CD14-positive monocyte (primary cell): ENCODE measurements around the gene RNF167. TPM values are rescaled to one million over a fixed set of nuclear protein-coding genes. Genes with fewer than 3 reads are reported as not detected.

Experiments
- DNase-seq, 3 donors: peaks; one replicate each; pipeline ENCODE4 v3.0.0-alpha.2; 2011 to 2022
- H2AFZ ChIP-seq: 2 replicates; pipeline ENCODE4 v1.6.0; 2012; ENCODE audit warnings: mild to moderate bottlenecking, low read depth, low read length, inconsistent platforms; ENCODE audit not compliant: insufficient read depth, poor library complexity, severe bottlenecking
- H3K27ac ChIP-seq, 2 donors: 1 replicate in 1 of 2; 2 replicates in 1 of 2; pipeline ENCODE4 v1.5.1; 2012 to 2013; ENCODE audit warnings: low read length in 2 of 2, control low read depth in 1 of 2, inconsistent platforms in 1 of 2, low read depth in 1 of 2, mild to moderate bottlenecking in 1 of 2
- H3K27me3 ChIP-seq, 2 donors: one replicate each; pipeline versions ENCODE4 v1.6.0 to v1.6.1; 2011 to 2013; ENCODE audit warnings: low read length in 2 of 2; ENCODE audit not compliant: control insufficient read depth in 2 of 2, insufficient read depth in 2 of 2
- H3K36me3 ChIP-seq, 2 donors: replicated peaks in 1 of 2; 1 replicate in 1 of 2; 2 replicates in 1 of 2; pipeline versions ENCODE4 v1.5.1 to v1.6.1; 2012 to 2013; ENCODE audit warnings: low read length in 2 of 2, control low read depth in 1 of 2, inconsistent platforms in 1 of 2, mild to moderate bottlenecking in 1 of 2; ENCODE audit not compliant: insufficient read depth in 2 of 2, control insufficient read depth in 1 of 2
- H3K4me1 ChIP-seq, 2 donors: 1 replicate in 1 of 2; 2 replicates in 1 of 2; pipeline versions ENCODE4 v1.5.1 to v1.6.1; 2012 to 2013; ENCODE audit warnings: low read length in 2 of 2, control low read depth in 1 of 2, inconsistent platforms in 1 of 2, mild to moderate bottlenecking in 1 of 2, moderate library complexity in 1 of 2; ENCODE audit not compliant: insufficient read depth in 2 of 2, control insufficient read depth in 1 of 2
- H3K4me2 ChIP-seq: replicated peaks from 2 replicates; pipeline ENCODE3; 2012; ENCODE audit warnings: low read length, moderate library complexity, mild to moderate bottlenecking; ENCODE audit not compliant: poor library complexity, severe bottlenecking; ENCODE audit errors: extremely low read depth
- H3K4me3 ChIP-seq, 3 experiments: fragments of 200-600 bp in 1 of 3; sonication (generic) in 1 of 3; replicated peaks in 1 of 3; 1 replicate in 2 of 3; 2 replicates in 1 of 3; pipeline ENCODE4 v1.5.1; 2011 to 2013; ENCODE audit warnings: low read length in 3 of 3, mild to moderate bottlenecking in 3 of 3, control low read depth in 2 of 3, low read depth in 2 of 3, inconsistent platforms in 1 of 3, moderate library complexity in 1 of 3
- H3K79me2 ChIP-seq: 2 replicates; pipeline ENCODE4 v1.6.0; 2012; ENCODE audit warnings: mild to moderate bottlenecking, control low read depth, inconsistent platforms, low read length, moderate library complexity; ENCODE audit not compliant: insufficient read depth
- H3K9ac ChIP-seq: 2 replicates; pipeline ENCODE4 v1.6.0; 2017; ENCODE audit warnings: low read length, mild to moderate bottlenecking; ENCODE audit not compliant: insufficient read depth, poor library complexity, severe bottlenecking
- H3K9me3 ChIP-seq, 2 donors: replicated peaks in 1 of 2; 1 replicate in 1 of 2; 2 replicates in 1 of 2; pipeline versions ENCODE4 v1.5.1 to v1.6.1; 2012 to 2013; ENCODE audit warnings: low read length in 2 of 2, control low read depth in 1 of 2; ENCODE audit not compliant: control insufficient read depth in 1 of 2, insufficient read depth in 1 of 2
- H4K20me1 ChIP-seq: 2 replicates; pipeline ENCODE4 v1.6.0; 2012; ENCODE audit warnings: mild to moderate bottlenecking, low read length, control low read depth, moderate library complexity; ENCODE audit not compliant: insufficient read depth
- H3K27ac Mint-ChIP-seq, 7 donors: one replicate each; pipeline ENCODE4 v1.8.0; 2020; ENCODE audit warnings: mild to moderate bottlenecking in 7 of 7, mixed read lengths in 7 of 7, moderate library complexity in 6 of 7, inconsistent platforms in 2 of 7
- H3K27me3 Mint-ChIP-seq, 3 donors: one replicate each; pipeline ENCODE4 v1.8.0; 2021 to 2022; ENCODE audit warnings: low read depth in 3 of 3, mild to moderate bottlenecking in 3 of 3, mixed read lengths in 3 of 3, moderate library complexity in 3 of 3, inconsistent platforms in 1 of 3
- H3K36me3 Mint-ChIP-seq, 2 donors: one replicate each; pipeline ENCODE4 v1.8.0; 2020; ENCODE audit warnings: mixed read lengths in 2 of 2, inconsistent platforms in 1 of 2, mild to moderate bottlenecking in 1 of 2
- H3K4me1 Mint-ChIP-seq: one replicate; pipeline ENCODE4 v1.8.0; 2020; ENCODE audit warnings: mild to moderate bottlenecking, mixed read lengths
- H3K4me3 Mint-ChIP-seq, 2 donors: one replicate each; pipeline ENCODE4 v1.8.0; 2020; ENCODE audit warnings: mild to moderate bottlenecking in 2 of 2, mixed read lengths in 2 of 2, moderate library complexity in 1 of 2
- H3K9me3 Mint-ChIP-seq, 7 donors: one replicate each; pipeline ENCODE4 v1.8.0; 2020 to 2022; ENCODE audit warnings: mixed read lengths in 7 of 7, mild to moderate bottlenecking in 6 of 7, moderate library complexity in 6 of 7, inconsistent platforms in 2 of 7
- WGBS: methylation state at CpG from one replicate; pipeline ENCODE4 v1.1.5; 2013; ENCODE audit warnings: missing lambda C conversion rate; ENCODE audit not compliant: insufficient coverage; 5-methylcytosine and 5-hydroxymethylcytosine counted together
- intact Hi-C, 2 donors: fragments of 100-400 bp; cut with micrococcal nuclease; formaldehyde crosslinking; loops; one replicate each; pipeline versions ENCODE4 v1.15.0 to v1.15.1; 2023
- polyA plus RNA-seq, 3 donors: library from polyadenylated mRNA; depleted of rRNA in 1 of 3; unstranded in 2 of 3; stranded (reverse) in 1 of 3; fragments of 300-500 nt in 2 of 3; fragments of >200 nt in 1 of 3; fragmentation: Illumina TruSeq in 2 of 3; gene quantifications; 1 replicate in 2 of 3; 2 replicates in 1 of 3; pipeline ENCODE4 v1.2.3, GENCODE V29; 2012 to 2021
- TF ChIP-seq, protein P1 (sequence below): fragments of 200-600 bp; IDR thresholded peaks from one replicate; pipeline ENCODE4 v1.8.0; 2022; ENCODE audit warnings: antibody characterized with exemption, mild to moderate bottlenecking

Gene RNF167
- polyA plus RNA-seq, 3 donors: 17.2 to 105 (median 20.6) TPM

DNA sequence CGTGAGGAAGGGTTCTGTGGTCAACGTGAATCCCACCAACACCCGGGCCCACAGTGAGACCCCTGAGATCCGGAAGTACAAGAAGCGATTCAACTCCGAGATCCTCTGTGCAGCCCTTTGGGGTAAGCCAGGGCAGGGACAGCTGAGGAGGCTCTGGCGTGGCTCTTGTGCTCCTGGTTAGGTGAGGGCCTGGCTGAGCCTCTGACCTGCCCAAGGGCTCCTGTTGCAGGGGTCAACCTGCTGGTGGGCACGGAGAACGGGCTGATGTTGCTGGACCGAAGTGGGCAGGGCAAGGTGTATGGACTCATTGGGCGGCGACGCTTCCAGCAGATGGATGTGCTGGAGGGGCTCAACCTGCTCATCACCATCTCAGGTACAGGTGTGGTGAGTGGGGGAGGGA lies 44.9 kb upstream of the RNF167 start:
- no peaks in the 10 kb centered on the region for H3K79me2 ChIP-seq
- peak in 1 of 3 donors; percentile 8 for DNase-seq
- H3K4me2 ChIP-seq: no peak overlapping the region
- H3K4me3 ChIP-seq: no peak overlapping the region
- H3K9ac ChIP-seq: no peak overlapping the region
- intact Hi-C loops: no loop called here
- H3K9me3 Mint-ChIP-seq: peaks cover 0 to 3% (median 0%) of the 10 kb centered on the region in 7 donors
- peaks cover 0 to 11% of the 10 kb centered on the region in 2 donors for H3K27me3 ChIP-seq
- peaks cover 75 to 76% of the 10 kb centered on the region in 2 donors for H3K36me3 ChIP-seq
- H3K27me3 Mint-ChIP-seq: peaks cover 15 to 21% (median 15%) of the 10 kb centered on the region in 3 donors
- no peaks in the 10 kb centered on the region for H3K9me3 ChIP-seq
- no peak overlapping the region for H2AFZ ChIP-seq
- peaks cover 74 to 79% of the 10 kb centered on the region in 2 donors for H3K36me3 Mint-ChIP-seq
- WGBS: 98% methylated on average over 10 of the region's 13 CpGs
- peaks cover 13 to 18% of the 10 kb centered on the region in 2 donors for H3K4me1 ChIP-seq
- no peaks in the 10 kb centered on the region for H4K20me1 ChIP-seq
- H3K4me1 Mint-ChIP-seq: peaks cover 13% of the 10 kb centered on the region
- no peak overlapping the region for H3K4me3 Mint-ChIP-seq
- H3K27ac ChIP-seq: no peak overlapping the region
- peak overlapping the region in 3 of 7 donors; percentile 44 to 74 (median 60) for H3K27ac Mint-ChIP-seq
- TF ChIP-seq, protein P1, sequence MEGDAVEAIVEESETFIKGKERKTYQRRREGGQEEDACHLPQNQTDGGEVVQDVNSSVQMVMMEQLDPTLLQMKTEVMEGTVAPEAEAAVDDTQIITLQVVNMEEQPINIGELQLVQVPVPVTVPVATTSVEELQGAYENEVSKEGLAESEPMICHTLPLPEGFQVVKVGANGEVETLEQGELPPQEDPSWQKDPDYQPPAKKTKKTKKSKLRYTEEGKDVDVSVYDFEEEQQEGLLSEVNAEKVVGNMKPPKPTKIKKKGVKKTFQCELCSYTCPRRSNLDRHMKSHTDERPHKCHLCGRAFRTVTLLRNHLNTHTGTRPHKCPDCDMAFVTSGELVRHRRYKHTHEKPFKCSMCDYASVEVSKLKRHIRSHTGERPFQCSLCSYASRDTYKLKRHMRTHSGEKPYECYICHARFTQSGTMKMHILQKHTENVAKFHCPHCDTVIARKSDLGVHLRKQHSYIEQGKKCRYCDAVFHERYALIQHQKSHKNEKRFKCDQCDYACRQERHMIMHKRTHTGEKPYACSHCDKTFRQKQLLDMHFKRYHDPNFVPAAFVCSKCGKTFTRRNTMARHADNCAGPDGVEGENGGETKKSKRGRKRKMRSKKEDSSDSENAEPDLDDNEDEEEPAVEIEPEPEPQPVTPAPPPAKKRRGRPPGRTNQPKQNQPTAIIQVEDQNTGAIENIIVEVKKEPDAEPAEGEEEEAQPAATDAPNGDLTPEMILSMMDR: no peak

DNA sequence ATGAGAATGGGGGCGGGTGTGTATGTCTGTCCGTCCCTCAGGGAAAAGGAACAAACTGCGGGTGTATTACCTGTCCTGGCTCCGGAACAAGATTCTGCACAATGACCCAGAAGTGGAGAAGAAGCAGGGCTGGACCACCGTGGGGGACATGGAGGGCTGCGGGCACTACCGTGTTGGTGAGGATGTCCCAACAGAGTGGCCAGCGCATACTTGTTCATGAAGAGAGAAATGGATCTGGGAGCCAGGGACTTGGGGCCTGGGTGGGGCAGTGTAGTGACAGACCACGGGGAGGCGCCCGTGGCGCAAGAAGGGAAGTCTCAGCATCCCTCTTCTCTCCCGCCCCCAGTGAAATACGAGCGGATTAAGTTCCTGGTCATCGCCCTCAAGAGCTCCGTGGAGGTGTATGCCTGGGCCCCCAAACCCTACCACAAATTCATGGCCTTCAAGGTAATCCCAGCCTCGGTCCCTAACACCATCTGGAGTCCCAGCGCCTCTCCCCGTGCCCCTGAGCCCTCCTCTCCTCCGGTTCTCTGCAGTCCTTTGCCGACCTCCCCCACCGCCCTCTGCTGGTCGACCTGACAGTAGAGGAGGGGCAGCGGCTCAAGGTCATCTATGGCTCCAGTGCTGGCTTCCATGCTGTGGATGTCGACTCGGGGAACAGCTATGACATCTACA lies 44.3 kb upstream of the RNF167 start:
- Histone ChIP-seq H3K27ac (no peak overlapping the region), H3K27me3 (peaks cover 0 to 18% of the 10 kb centered on the region in 2 donors), H3K9ac (no peak overlapping the region), H3K4me3 (no peak overlapping the region), H2AFZ (no peak overlapping the region), H3K79me2 (no peaks in the 10 kb centered on the region), H3K4me1 (peaks cover 20 to 24% of the 10 kb centered on the region in 2 donors), H4K20me1 (no peaks in the 10 kb centered on the region), H3K4me2 (no peak overlapping the region), H3K9me3 (no peaks in the 10 kb centered on the region), H3K36me3 (peaks cover 68 to 70% of the 10 kb centered on the region in 2 donors)
- Mint-ChIP-seq H3K36me3 (peaks cover 69 to 72% of the 10 kb centered on the region in 2 donors), H3K27me3 (peaks cover 21 to 28% (median 22%) of the 10 kb centered on the region in 3 donors), H3K4me3 (no peak overlapping the region), H3K27ac (peak overlapping the region in 5 of 7 donors; percentile 18 to 83 (median 59)), H3K9me3 (peaks cover 0 to 9% (median 3%) of the 10 kb centered on the region in 7 donors), H3K4me1 (peaks cover 18% of the 10 kb centered on the region)
- TF ChIP-seq, protein P1: peak; percentile 60
- peak; percentile 31 to 53 (median 45) for DNase-seq
- WGBS: 77% methylated on average over 22 of the region's 27 CpGs
- intact Hi-C loops: no loop called here
